DMS53 (cell line): ENCODE results near the gene STRIP1.
"Not testable (repeated sequence)": the region's sequence is repeated elsewhere in the genome, so short reads cannot be mapped to it uniquely, and the experiment has no call there.

ENCODE experiments used
- DNase-seq: peaks from one replicate; lab custom pipeline; 2025; lab: John Stamatoyannopoulos, UW

STRIP1 gene

GRCh38 chr1:110069404-110070281 is 35.2 kb downstream of the STRIP1 start:
- DNase-seq, result peak; percentile 67

- peak; percentile 62 for DNase-seq
Observed at GRCh38 chr1:110070282-110070669, 35.9 kb downstream of the STRIP1 start.

- peak; percentile 56 for DNase-seq
Observed at GRCh38 chr1:110070671-110071242, 36.3 kb downstream of the STRIP1 start, which contains the start of gene ALX3. Gene ALX3 (minus strand): TSS chr1:110070672. CDS start chr1:110070612, 60 bp downstream.

GRCh38 chr1:110074166-110074565 is 39.7 kb downstream of the STRIP1 start:
- no peak for DNase-seq

- peak; percentile 73 for DNase-seq
Observed at GRCh38 chr1:110076789-110077500, 42.5 kb downstream of the STRIP1 start.

GRCh38 chr1:110079995-110080394 is 45.6 kb downstream of the STRIP1 start:
- DNase-seq, result not testable (repeated sequence)

GRCh38 chr1:110081061-110081460 is 46.6 kb downstream of the STRIP1 start:
- DNase-seq, result no peak

- DNase-seq, result no peak
Observed at GRCh38 chr1:110082477-110082876, 48.1 kb downstream of the STRIP1 start.

GRCh38 chr1:110083061-110083865 is 48.8 kb downstream of the STRIP1 start:
- DNase-seq, result no peak

GRCh38 chr1:110083866-110084226 is 49.4 kb downstream of the STRIP1 start:
- DNase-seq, result peak; percentile 45

GRCh38 chr1:110084227-110085078 is 50.0 kb downstream of the STRIP1 start:
- DNase-seq, result peak; percentile 68

- DNase-seq, result no peak
Observed at GRCh38 chr1:110085671-110086070, 51.2 kb downstream of the STRIP1 start.

GRCh38 chr1:110086961-110087360 is 52.5 kb downstream of the STRIP1 start:
- no peak for DNase-seq

GRCh38 chr1:110087812-110088738 is 53.7 kb downstream of the STRIP1 start:
- DNase-seq, result peak; percentile 82

- DNase-seq, result no peak
Observed at GRCh38 chr1:110088739-110089316, 54.4 kb downstream of the STRIP1 start.

GRCh38 chr1:110089561-110090275 is 55.3 kb downstream of the STRIP1 start:
- no peak for DNase-seq

- DNase-seq, result no peak
Observed at GRCh38 chr1:110091381-110091780, 57.0 kb downstream of the STRIP1 start.

GRCh38 chr1:110091791-110092190 is 57.4 kb downstream of the STRIP1 start:
- DNase-seq, result no peak

GRCh38 chr1:110092991-110093390 is 58.6 kb downstream of the STRIP1 start:
- DNase-seq, result no peak
